ENCODE data around the gene MOV10L1. TPM values are rescaled to one million over a fixed set of nuclear protein-coding genes. Genes with fewer than 3 reads are reported as not detected.

The MOV10L1 gene
- total RNA-seq, 2 donors from 2014 or later = 0.25 to 0.36 TPM

DNA sequence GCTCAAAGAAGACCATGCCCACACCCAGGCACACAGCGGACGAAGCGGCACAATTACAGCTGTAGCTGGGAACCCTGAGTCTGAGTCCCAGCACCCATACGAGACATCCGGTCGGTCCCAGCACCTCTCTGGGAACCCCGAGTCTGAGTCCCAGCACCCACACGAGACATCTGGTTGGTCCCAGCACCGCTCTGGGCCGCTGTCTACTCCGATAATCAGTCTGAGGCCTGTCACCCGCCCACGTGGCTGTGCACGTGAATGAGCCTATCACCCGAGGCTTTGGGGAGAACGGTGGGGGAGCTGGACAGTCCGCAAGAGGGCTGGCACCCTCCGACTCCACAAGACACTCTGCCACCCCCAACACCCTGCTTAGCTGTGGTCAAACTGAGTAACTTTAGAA, 37.9 kb upstream of the MOV10L1 start:
- Mint-ChIP-seq H3K4me1 (ENCODE audit: low read depth) (no peaks in the 10 kb centered on the region), H3K27me3 (ENCODE audit: low read depth) (peaks cover 9% of the 10 kb centered on the region), H3K9me3 (peaks cover 0 to 6% of the 10 kb centered on the region in 2 donors), H3K4me3 (no peak overlapping the region), H3K36me3 (ENCODE audit: insufficient read depth in 2 of 2) (peaks cover 0 to 2% of the 10 kb centered on the region in 2 donors), H3K27ac (no peak overlapping the region)
- ATAC-seq (replicated peaks in 1 of 2) = no peak
- no peak for DNase-seq

GRCh38 chr22:50053861-50054260, 35.9 kb upstream of the MOV10L1 start:
- Mint-ChIP-seq H3K27me3 (ENCODE audit: low read depth) (peaks cover 15% of the 10 kb centered on the region), H3K36me3 (ENCODE audit: insufficient read depth in 2 of 2) (peaks cover 0 to 2% of the 10 kb centered on the region in 2 donors), H3K4me3 (no peak overlapping the region), H3K27ac (no peak overlapping the region), H3K4me1 (ENCODE audit: low read depth) (no peaks in the 10 kb centered on the region), H3K9me3 (peaks cover 0 to 6% of the 10 kb centered on the region in 2 donors)
- ATAC-seq (replicated peaks in 1 of 2) (no peak), DNase-seq (no peak)

- ATAC-seq (replicated peaks in 1 of 2) (no peak), DNase-seq (no peak)
- peaks cover 26% of the 10 kb centered on the region for H3K27me3 Mint-ChIP-seq (ENCODE audit: low read depth)
- peaks cover 0 to 6% of the 10 kb centered on the region in 2 donors for H3K9me3 Mint-ChIP-seq
- no peak overlapping the region for H3K4me3 Mint-ChIP-seq
- no peak overlapping the region for H3K27ac Mint-ChIP-seq
- H3K36me3 Mint-ChIP-seq (ENCODE audit: insufficient read depth in 2 of 2) = peaks cover 0 to 2% of the 10 kb centered on the region in 2 donors
- no peaks in the 10 kb centered on the region for H3K4me1 Mint-ChIP-seq (ENCODE audit: low read depth)
These were observed 33.4 kb upstream of the MOV10L1 start for GRCh38 chr22:50056214-50056972.

GRCh38 chr22:50057278-50058060, 32.3 kb upstream of the MOV10L1 start:
- DNase-seq = no peak
- Mint-ChIP-seq H3K4me1 (ENCODE audit: low read depth) (no peaks in the 10 kb centered on the region), H3K4me3 (peak overlapping the region in 1 of 2 donors; percentile 36), H3K36me3 (ENCODE audit: insufficient read depth in 2 of 2) (peaks cover 0 to 2% of the 10 kb centered on the region in 2 donors), H3K27me3 (ENCODE audit: low read depth) (peaks cover 26% of the 10 kb centered on the region), H3K9me3 (peaks cover 0 to 6% of the 10 kb centered on the region in 2 donors), H3K27ac (no peak overlapping the region)
- ATAC-seq (replicated peaks in 1 of 2) = no peak

- Mint-ChIP-seq H3K9me3 (peaks cover 0 to 6% of the 10 kb centered on the region in 2 donors), H3K4me1 (ENCODE audit: low read depth) (no peaks in the 10 kb centered on the region), H3K27ac (no peak within 1 kb of the TSS), H3K27me3 (ENCODE audit: low read depth) (peaks cover 26% of the 10 kb centered on the region), H3K4me3 (peak within 1 kb of the TSS in 1 of 2 donors; percentile 36), H3K36me3 (ENCODE audit: insufficient read depth in 2 of 2) (peaks cover 0 to 2% of the 10 kb centered on the region in 2 donors)
- DNase-seq (no peak), ATAC-seq (replicated peaks in 1 of 2) (no peak)
These were observed 31.5 kb upstream of the MOV10L1 start, which contains the start of gene TTLL8 for GRCh38 chr22:50058061-50058905. Gene TTLL8, minus strand, starts transcription at chr22:50058298.

- no peak for DNase-seq
- peaks cover 20% of the 10 kb centered on the region for H3K27me3 Mint-ChIP-seq (ENCODE audit: low read depth)
- ATAC-seq (replicated peaks in 1 of 2) = no peak
- H3K4me3 Mint-ChIP-seq = no peak overlapping the region
- H3K9me3 Mint-ChIP-seq = no peaks in the 10 kb centered on the region
- H3K4me1 Mint-ChIP-seq (ENCODE audit: low read depth) = no peaks in the 10 kb centered on the region
- no peak overlapping the region for H3K27ac Mint-ChIP-seq
- H3K36me3 Mint-ChIP-seq (ENCODE audit: insufficient read depth in 2 of 2) = no peaks in the 10 kb centered on the region
These were observed 30.6 kb upstream of the MOV10L1 start for GRCh38 chr22:50058906-50059880.

DNA sequence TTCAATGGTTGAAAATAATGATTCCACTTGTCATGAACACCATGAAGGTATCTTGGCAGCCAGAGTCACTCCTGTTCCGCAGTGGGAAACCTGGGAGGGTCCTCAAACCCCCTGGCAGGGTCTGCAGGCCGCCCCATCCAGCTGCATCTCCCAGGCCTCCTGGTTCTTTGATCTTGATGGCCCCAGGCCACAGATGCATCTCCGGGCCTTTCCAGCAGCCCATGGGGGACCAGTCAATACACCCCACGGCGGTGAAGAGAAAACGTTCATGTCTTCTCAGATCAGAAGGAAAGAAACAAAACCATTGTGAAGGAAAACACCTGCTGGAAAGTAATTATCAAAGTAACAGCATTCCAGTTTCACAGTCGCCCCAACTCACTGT, 29.9 kb upstream of the MOV10L1 start:
- ATAC-seq (replicated peaks in 1 of 2) = no peak
- Mint-ChIP-seq H3K4me1 (ENCODE audit: low read depth) (no peaks in the 10 kb centered on the region), H3K4me3 (no peak overlapping the region), H3K27me3 (ENCODE audit: low read depth) (peaks cover 18% of the 10 kb centered on the region), H3K9me3 (no peaks in the 10 kb centered on the region), H3K36me3 (ENCODE audit: insufficient read depth in 2 of 2) (no peaks in the 10 kb centered on the region), H3K27ac (no peak overlapping the region)
- no peak for DNase-seq

GRCh38 chr22:50060441-50061140, 29.2 kb upstream of the MOV10L1 start:
- ATAC-seq (replicated peaks in 1 of 2) (no peak), DNase-seq (no peak)
- peaks cover 18% of the 10 kb centered on the region for H3K27me3 Mint-ChIP-seq (ENCODE audit: low read depth)
- H3K27ac Mint-ChIP-seq = no peak overlapping the region
- no peaks in the 10 kb centered on the region for H3K36me3 Mint-ChIP-seq (ENCODE audit: insufficient read depth in 2 of 2)
- no peaks in the 10 kb centered on the region for H3K4me1 Mint-ChIP-seq (ENCODE audit: low read depth)
- no peak overlapping the region for H3K4me3 Mint-ChIP-seq
- H3K9me3 Mint-ChIP-seq = no peaks in the 10 kb centered on the region

DNA sequence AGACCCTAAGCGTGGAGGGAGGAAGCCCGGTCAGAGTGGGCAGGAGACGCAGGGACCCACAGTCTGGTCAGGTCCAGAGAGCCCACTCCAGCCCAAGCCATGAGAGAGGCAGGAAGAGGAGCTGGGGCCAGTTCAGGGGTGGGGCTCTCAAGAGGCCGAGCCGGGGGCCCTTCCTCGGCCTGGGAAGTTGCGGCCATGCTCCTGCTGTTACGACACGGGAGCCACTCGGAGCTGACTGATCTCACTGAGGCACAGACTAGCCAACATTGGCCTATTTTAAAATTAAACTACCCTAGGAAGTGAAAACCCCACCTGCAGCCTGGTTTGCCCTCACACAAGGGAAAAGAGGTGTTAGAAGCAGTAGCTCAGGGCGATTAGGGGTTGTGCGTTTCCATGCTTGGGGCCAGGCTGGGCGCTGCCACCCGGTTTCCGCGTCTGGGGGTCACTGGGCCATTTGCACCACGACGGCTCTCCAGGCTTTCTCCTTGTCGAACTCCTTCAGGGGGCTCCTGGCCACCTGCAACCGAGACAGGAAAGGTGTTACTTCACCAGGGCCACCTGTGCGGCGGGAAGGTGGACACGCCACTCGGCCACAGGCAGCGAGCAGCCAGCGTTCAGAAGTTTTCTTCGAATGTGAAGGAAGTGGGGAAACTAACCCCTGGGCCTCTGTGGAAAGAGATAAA, 28.5 kb upstream of the MOV10L1 start:
- no peak for ATAC-seq (replicated peaks in 1 of 2)
- no peaks in the 10 kb centered on the region for H3K9me3 Mint-ChIP-seq
- no peak overlapping the region for H3K27ac Mint-ChIP-seq
- H3K27me3 Mint-ChIP-seq (ENCODE audit: low read depth) = peaks cover 18% of the 10 kb centered on the region
- H3K4me1 Mint-ChIP-seq (ENCODE audit: low read depth) = no peaks in the 10 kb centered on the region
- no peaks in the 10 kb centered on the region for H3K36me3 Mint-ChIP-seq (ENCODE audit: insufficient read depth in 2 of 2)
- no peak for DNase-seq
- no peak overlapping the region for H3K4me3 Mint-ChIP-seq

DNA sequence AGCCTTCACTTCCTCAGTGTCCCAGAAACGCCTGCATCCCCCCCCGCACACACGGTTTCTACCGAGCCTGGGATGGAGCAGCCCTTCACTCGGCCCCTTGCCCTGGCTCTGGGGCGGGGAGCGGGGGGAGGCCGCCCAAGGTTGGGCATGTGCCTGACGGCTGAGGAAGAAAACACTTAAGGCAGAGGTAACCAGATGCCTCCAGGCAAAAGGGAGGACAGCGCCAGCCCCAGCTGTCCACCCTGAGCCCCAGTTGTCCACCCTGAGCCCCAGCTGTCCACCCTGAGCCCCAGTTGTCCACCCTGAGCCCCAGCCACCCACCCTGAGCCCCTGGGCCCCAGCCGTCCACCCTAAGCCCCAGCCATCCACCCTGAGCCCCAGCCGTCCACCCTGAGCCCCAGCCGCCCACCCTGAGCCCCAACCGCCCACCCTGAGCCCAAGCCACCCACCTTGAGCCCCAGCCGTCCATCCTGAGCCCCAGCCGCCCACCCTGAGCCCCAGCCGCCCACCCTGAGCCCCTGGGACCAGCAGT, 27.9 kb upstream of the MOV10L1 start:
- ATAC-seq (replicated peaks in 1 of 2) = no peak
- DNase-seq = no peak
- H3K27ac Mint-ChIP-seq = no peak overlapping the region
- H3K27me3 Mint-ChIP-seq (ENCODE audit: low read depth) = peaks cover 18% of the 10 kb centered on the region
- no peaks in the 10 kb centered on the region for H3K36me3 Mint-ChIP-seq (ENCODE audit: insufficient read depth in 2 of 2)
- no peaks in the 10 kb centered on the region for H3K9me3 Mint-ChIP-seq
- no peaks in the 10 kb centered on the region for H3K4me1 Mint-ChIP-seq (ENCODE audit: low read depth)
- no peak overlapping the region for H3K4me3 Mint-ChIP-seq

GRCh38 chr22:50062509-50063135, 27.2 kb upstream of the MOV10L1 start:
- no peak overlapping the region for H3K27ac Mint-ChIP-seq
- H3K4me3 Mint-ChIP-seq = no peak overlapping the region
- H3K27me3 Mint-ChIP-seq (ENCODE audit: low read depth) = peaks cover 15% of the 10 kb centered on the region
- H3K36me3 Mint-ChIP-seq (ENCODE audit: insufficient read depth in 2 of 2) = no peaks in the 10 kb centered on the region
- ATAC-seq (replicated peaks in 1 of 2) (no peak), DNase-seq (no peak)
- H3K4me1 Mint-ChIP-seq (ENCODE audit: low read depth) = no peaks in the 10 kb centered on the region
- no peaks in the 10 kb centered on the region for H3K9me3 Mint-ChIP-seq
